GM06990 (cell line): ENCODE data around the gene PCDHB8.
"Not testable (repeated sequence)": the region's sequence is repeated elsewhere in the genome, so short reads cannot be mapped to it uniquely, and the experiment has no call there.

Source experiments
- DNase-seq: peaks from one replicate; pipeline ENCODE4 v3.0.0-alpha.2; 2011; ENCODE audit not compliant: insufficient read length; ENCODE audit errors: extremely low read depth
- H3K27me3 ChIP-seq: replicated peaks from 2 replicates; pipeline ENCODE4 v1.6.0; 2011; ENCODE audit warnings: low read length; ENCODE audit not compliant: control insufficient read depth, insufficient read depth
- H3K36me3 ChIP-seq: 2 replicates; pipeline ENCODE4 v1.5.1; 2011; ENCODE audit warnings: low read length; ENCODE audit not compliant: control insufficient read depth, insufficient read depth
- H3K4me3 ChIP-seq: replicated peaks from 2 replicates; pipeline ENCODE4 v1.5.1; 2011; ENCODE audit warnings: low read depth, mild to moderate bottlenecking, control low read depth, low read length
- CTCF ChIP-seq: IDR thresholded peaks from 2 replicates; pipeline ENCODE4 v1.5.1; 2011; ENCODE audit warnings: low read length, control low read depth, mild to moderate bottlenecking, inconsistent platforms; ENCODE audit not compliant: insufficient read depth, poor library complexity, severe bottlenecking

The PCDHB8 gene

DNA sequence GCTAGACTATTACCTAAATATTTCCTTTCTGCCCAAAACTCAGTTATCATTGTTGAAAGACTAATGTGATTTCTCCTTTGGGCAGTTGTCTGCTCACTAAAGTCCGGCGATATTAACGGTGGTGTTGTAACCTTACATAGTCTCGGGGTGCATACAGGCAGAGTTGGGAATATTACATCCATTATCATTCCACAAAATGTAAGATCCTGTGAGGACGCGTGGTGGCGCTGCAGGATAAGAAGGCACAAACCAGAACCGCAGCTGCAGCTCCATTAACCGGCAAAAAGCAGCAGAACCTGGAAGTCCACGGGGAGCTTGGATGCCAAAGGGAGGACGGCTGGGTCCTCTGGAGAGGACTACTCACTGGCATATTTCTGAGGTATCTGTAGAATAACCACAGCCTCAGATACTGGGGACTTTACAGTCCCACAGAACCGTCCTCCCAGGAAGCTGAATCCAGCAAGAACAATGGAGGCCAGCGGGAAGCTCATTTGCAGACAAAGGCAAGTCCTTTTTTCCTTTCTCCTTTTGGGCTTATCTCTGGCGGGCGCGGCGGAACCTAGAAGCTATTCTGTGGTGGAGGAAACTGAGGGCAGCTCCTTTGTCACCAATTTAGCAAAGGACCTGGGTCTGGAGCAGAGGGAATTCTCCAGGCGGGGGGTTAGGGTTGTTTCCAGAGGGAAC, 36.2 kb downstream of the PCDHB8 start, which contains the start of gene PCDHB13:
TSS of gene PCDHB13 (plus strand) at position 264 of the 684 bp plus-strand sequence. CDS start at position 469, 205 bp downstream.
- H3K27me3 ChIP-seq, DNase-seq, H3K36me3 ChIP-seq, H3K4me3 ChIP-seq: not testable (repeated sequence)

- H3K27me3 ChIP-seq, H3K36me3 ChIP-seq, H3K4me3 ChIP-seq, DNase-seq: not testable (repeated sequence)
These were observed 37.0 kb downstream of the PCDHB8 start for GRCh38 chr5:141214583-141214982.

DNA sequence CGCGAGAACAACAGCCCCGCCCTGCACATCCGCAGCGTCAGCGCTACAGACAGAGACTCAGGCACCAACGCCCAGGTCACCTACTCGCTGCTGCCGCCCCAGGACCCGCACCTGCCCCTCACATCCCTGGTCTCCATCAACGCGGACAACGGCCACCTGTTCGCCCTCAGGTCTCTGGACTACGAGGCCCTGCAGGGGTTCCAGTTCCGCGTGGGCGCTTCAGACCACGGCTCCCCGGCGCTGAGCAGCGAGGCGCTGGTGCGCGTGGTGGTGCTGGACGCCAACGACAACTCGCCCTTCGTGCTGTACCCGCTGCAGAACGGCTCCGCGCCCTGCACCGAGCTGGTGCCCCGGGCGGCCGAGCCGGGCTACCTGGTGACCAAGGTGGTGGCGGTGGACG, 37.9 kb downstream of the PCDHB8 start:
- H3K4me3 ChIP-seq, H3K27me3 ChIP-seq, DNase-seq, H3K36me3 ChIP-seq: not testable (repeated sequence)

GRCh38 chr5:141216035-141216434, 38.4 kb downstream of the PCDHB8 start:
- not testable (repeated sequence) for H3K4me3 ChIP-seq, H3K27me3 ChIP-seq, DNase-seq, H3K36me3 ChIP-seq

DNA sequence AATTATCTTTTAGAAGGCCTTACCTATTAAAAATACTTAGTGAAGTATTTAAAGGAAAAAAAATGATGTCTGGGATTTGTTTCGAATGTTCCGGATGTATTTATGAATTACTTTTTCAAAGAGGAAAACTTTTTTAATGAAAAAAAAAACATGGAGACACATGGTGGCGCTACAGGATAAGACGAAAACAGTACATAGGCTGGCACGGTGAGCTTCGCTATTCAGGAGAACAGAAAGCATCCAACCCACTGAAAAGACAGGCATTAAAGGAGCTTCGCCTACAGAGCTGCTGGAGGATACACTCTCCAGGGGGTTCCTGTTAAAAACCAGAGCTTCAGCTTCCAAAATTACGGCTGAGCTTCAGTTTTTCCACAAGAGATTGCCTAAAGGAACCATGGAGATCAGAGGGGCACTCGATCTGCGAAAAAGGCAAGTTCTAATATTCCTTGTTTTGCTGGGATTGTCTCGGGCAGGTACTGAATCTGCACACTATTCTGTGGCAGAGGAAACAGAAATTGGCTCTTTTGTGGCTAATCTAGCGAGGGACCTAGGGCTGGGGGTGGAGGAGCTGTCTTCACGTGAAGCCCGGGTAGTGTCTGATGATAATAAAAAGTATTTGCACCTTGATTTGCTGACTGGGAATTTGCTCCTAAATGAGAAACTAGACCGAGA, 45.7 kb downstream of the PCDHB8 start, which contains the start of gene PCDHB14:
TSS of gene PCDHB14 (plus strand) at position 232 of the 672 bp plus-strand sequence. CDS start at position 395, 163 bp downstream.
- DNase-seq = no peak
- H3K4me3 ChIP-seq = peak within 1 kb of the TSS; percentile 17; the same call in 1 of the 2 replicates
- no peaks in the 10 kb centered on the region for H3K36me3 ChIP-seq
- TF ChIP-seq CTCF = no peak
- H3K27me3 ChIP-seq = no peaks in the 10 kb centered on the region

- not testable (repeated sequence) for H3K4me3 ChIP-seq, H3K27me3 ChIP-seq, H3K36me3 ChIP-seq, DNase-seq
These were observed 47.3 kb downstream of the PCDHB8 start for GRCh38 chr5:141224844-141225243.

DNA sequence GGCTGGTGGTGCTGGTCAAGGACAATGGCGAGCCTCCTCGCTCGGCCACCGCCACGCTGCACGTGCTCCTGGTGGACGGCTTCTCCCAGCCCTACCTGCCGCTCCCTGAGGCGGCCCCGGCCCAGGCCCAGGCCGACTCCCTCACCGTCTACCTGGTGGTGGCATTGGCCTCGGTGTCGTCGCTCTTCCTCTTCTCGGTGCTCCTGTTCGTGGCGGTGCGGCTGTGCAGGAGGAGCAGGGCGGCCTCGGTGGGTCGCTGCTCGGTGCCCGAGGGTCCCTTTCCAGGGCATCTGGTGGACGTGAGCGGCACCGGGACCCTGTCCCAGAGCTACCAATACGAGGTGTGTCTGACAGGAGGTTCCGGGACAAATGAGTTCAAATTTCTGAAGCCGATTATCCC, 47.8 kb downstream of the PCDHB8 start:
- not testable (repeated sequence) for DNase-seq, H3K4me3 ChIP-seq, H3K36me3 ChIP-seq, H3K27me3 ChIP-seq
